Colonic mucosa (tissue), 4 donors: ENCODE measurements around the gene MGST3. TPM values are rescaled to one million over a fixed set of nuclear protein-coding genes. Genes with fewer than 3 reads are reported as not detected.

Experiments used
- DNase-seq: peaks from one replicate; pipeline ENCODE4 v3.0.0-alpha.2; 2020
- H3K27ac ChIP-seq: fragments of 200-600 bp; one replicate; pipeline ENCODE4 v1.8.0; 2021
- H3K27me3 ChIP-seq: fragments of 200-600 bp; one replicate; pipeline ENCODE4 v1.8.0; 2021
- H3K36me3 ChIP-seq: fragments of 200-600 bp; one replicate; pipeline ENCODE4 v1.8.0; 2021
- H3K4me1 ChIP-seq: fragments of 200-600 bp; one replicate; pipeline ENCODE4 v1.8.0; 2021; ENCODE audit warnings: mild to moderate bottlenecking
- H3K4me3 ChIP-seq: fragments of 200-600 bp; one replicate; pipeline ENCODE4 v1.8.0; 2021
- H3K9ac ChIP-seq, 2 donors: one replicate each; pipeline ENCODE4 v1.7.0; 2013; ENCODE audit warnings: control low read depth in 2 of 2, low read depth in 2 of 2, low read length in 2 of 2
- H3K9me3 ChIP-seq: fragments of 200-600 bp; one replicate; pipeline ENCODE4 v1.8.0; 2021
- intact Hi-C: fragments of 100-400 bp; cut with DNase I; formaldehyde crosslinking; loops from one replicate; pipeline ENCODE4 v1.14.1; 2022
- total RNA-seq, 2 donors: library from RNA; stranded (reverse); fragmentation: NEBNext Ultra II Directional in 1 of 2; extraction: Animal tissue kit (Norgen Biotek cat#: 25700) in 1 of 2; gene quantifications; one replicate each; pipeline ENCODE4 v1.2.1, GENCODE V29; 2021
- TF ChIP-seq, protein P1 (sequence below): fragments of 200-600 bp; IDR thresholded peaks from one replicate; pipeline ENCODE4 v1.8.0; 2022; ENCODE audit warnings: antibody characterized with exemption, mild to moderate bottlenecking
- donor health status: healthy.
- donor health status: DM: no; HTN: no; CAD: no.
- donor health status: DM: no; HTN: no; CAD: no.

The MGST3 gene
- total RNA-seq, 2 donors from 2014 or later: 338 to 410 TPM

- H3K4me1 ChIP-seq: no peaks in the 10 kb centered on the region
- H3K9me3 ChIP-seq: no peaks in the 10 kb centered on the region
- no peaks in the 10 kb centered on the region for H3K27me3 ChIP-seq
- TF ChIP-seq, protein P1, sequence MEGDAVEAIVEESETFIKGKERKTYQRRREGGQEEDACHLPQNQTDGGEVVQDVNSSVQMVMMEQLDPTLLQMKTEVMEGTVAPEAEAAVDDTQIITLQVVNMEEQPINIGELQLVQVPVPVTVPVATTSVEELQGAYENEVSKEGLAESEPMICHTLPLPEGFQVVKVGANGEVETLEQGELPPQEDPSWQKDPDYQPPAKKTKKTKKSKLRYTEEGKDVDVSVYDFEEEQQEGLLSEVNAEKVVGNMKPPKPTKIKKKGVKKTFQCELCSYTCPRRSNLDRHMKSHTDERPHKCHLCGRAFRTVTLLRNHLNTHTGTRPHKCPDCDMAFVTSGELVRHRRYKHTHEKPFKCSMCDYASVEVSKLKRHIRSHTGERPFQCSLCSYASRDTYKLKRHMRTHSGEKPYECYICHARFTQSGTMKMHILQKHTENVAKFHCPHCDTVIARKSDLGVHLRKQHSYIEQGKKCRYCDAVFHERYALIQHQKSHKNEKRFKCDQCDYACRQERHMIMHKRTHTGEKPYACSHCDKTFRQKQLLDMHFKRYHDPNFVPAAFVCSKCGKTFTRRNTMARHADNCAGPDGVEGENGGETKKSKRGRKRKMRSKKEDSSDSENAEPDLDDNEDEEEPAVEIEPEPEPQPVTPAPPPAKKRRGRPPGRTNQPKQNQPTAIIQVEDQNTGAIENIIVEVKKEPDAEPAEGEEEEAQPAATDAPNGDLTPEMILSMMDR: no peak
- H3K36me3 ChIP-seq: no peaks in the 10 kb centered on the region
- no peak overlapping the region for H3K4me3 ChIP-seq
- H3K27ac ChIP-seq: no peak overlapping the region
- intact Hi-C loops: no loop called here
- DNase-seq: no peak
- no peak overlapping the region for H3K9ac ChIP-seq
Measured at GRCh38 chr1:165661703-165662102, 30.7 kb downstream of the MGST3 start.

GRCh38 chr1:165662186-165662585 lies 31.2 kb downstream of the MGST3 start:
- intact Hi-C loops: no loop called here
- no peak overlapping the region for H3K9ac ChIP-seq

GRCh38 chr1:165666152-165666825 lies 35.3 kb downstream of the MGST3 start:
- Histone ChIP-seq H3K4me1 (no peaks in the 10 kb centered on the region), H3K36me3 (peaks cover 12% of the 10 kb centered on the region), H3K27ac (no peak overlapping the region), H3K9ac (no peak overlapping the region), H3K4me3 (no peak overlapping the region), H3K27me3 (no peaks in the 10 kb centered on the region), H3K9me3 (no peaks in the 10 kb centered on the region)
- intact Hi-C loops: no loop called here
- no peak for DNase-seq
- TF ChIP-seq, protein P1: no peak

More at GRCh38 chr1:165662186-165662585, 31.2 kb downstream of the MGST3 start:
- no peak overlapping the region for H3K27ac ChIP-seq
- no peak for DNase-seq
- H3K27me3 ChIP-seq: no peaks in the 10 kb centered on the region
- H3K4me1 ChIP-seq: no peaks in the 10 kb centered on the region
- H3K36me3 ChIP-seq: no peaks in the 10 kb centered on the region
- H3K4me3 ChIP-seq: no peak overlapping the region
- no peaks in the 10 kb centered on the region for H3K9me3 ChIP-seq
- TF ChIP-seq, protein P1: no peak

- Histone ChIP-seq H3K36me3 (peaks cover 12% of the 10 kb centered on the region), H3K9me3 (no peaks in the 10 kb centered on the region), H3K9ac (no peak overlapping the region), H3K4me3 (no peak overlapping the region), H3K27ac (no peak overlapping the region), H3K27me3 (no peaks in the 10 kb centered on the region), H3K4me1 (no peaks in the 10 kb centered on the region)
- intact Hi-C loops: no loop called here
- no peak for DNase-seq
- TF ChIP-seq, protein P1: no peak
Measured at GRCh38 chr1:165668184-165668583, 37.1 kb downstream of the MGST3 start.

DNA sequence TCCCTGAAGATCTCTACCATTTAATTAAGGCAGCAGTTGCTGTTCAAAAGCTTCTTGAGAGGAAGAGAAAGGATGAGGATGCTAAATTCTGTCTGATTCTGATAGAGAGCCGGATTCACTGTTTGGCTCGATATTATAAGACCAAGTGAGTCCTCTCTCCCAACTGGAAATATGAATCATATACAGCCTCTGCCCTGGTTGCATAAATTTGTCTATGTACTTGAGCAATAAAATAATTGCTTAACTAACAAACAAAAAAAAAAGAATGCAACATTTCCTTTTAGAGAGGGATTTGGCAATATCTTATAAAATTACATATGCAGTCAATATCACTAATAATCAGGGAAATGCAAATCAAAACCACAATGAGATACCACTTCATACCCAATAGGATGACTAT lies 40.5 kb downstream of the MGST3 start:
- Histone ChIP-seq H3K36me3 (peaks cover 12% of the 10 kb centered on the region), H3K9me3 (no peaks in the 10 kb centered on the region), H3K27me3 (no peaks in the 10 kb centered on the region), H3K4me3 (no peak overlapping the region), H3K4me1 (no peaks in the 10 kb centered on the region), H3K9ac (no peak overlapping the region), H3K27ac (no peak overlapping the region)
- DNase-seq: no peak
- intact Hi-C loops: no loop called here
- TF ChIP-seq, protein P1: no peak
